K562 (cell line): ENCODE measurements around the gene ATG10. TPM values are rescaled to one million over a fixed set of nuclear protein-coding genes. Genes with fewer than 3 reads are reported as not detected.

Experiments
- ATAC-seq: fragments of 200-7000 bp; cut with Tn5 transposase; 3 replicates; pipeline ENCODE4 v1.9.1; 2020; ENCODE audit warnings: moderate library complexity
- BruUV-seq: library from RNA; stranded (reverse); fragments of 400-500 nt; replicated peaks from 2 replicates; lab custom pipeline; 2021; lab: Mats Ljungman, UMichigan
- CTCF ChIA-PET: fragments of 300-600 bp; formaldehyde crosslinking; extraction: SDS; loops from one replicate; lab custom pipeline; 2021; ENCODE audit warnings: low intra/inter-chr PET ratio; lab: Yijun Ruan, JAX
- POLR2A ChIA-PET: fragments of 300-600, 350-650 bp; sonication (Branson Sonifier 250); formaldehyde crosslinking; extraction: SDS; loops from one replicate; lab custom pipeline; 2021; ENCODE audit warnings: antibody characterized with exemption, inconsistent platforms; lab: Yijun Ruan, JAX
- DNase-seq, 4 experiments: peaks; one replicate each; pipeline versions ENCODE4 v3.0.0 to v3.0.0-alpha.2; 2011 to 2018; ENCODE audit warnings: low spot score in 3 of 4, mixed read lengths in 3 of 4; ENCODE audit errors: extremely low read depth in 1 of 4
- FAIRE-seq: peaks from 2 replicates; lab custom pipeline; 2011; peaks lifted over from hg19 to GRCh38; lab: Jason Lieb, UNC
- H2AFZ ChIP-seq: 2 replicates; pipeline ENCODE4 v1.6.0; 2011; ENCODE audit warnings: low read depth, low read length, control low read depth, inconsistent platforms
- H3K27ac ChIP-seq: fragments of 200-600 bp; 3 replicates; pipeline ENCODE4 v1.8.0; 2011; ENCODE audit warnings: low read depth, mild to moderate bottlenecking, control low read depth, inconsistent platforms, low read length, moderate library complexity, mixed read lengths; ENCODE audit errors: extremely low read depth
- H3K27me3 ChIP-seq, 2 experiments: fragments of 300-600 bp in 1 of 2; 2 replicates in 1 of 2; 3 replicates in 1 of 2; pipeline versions ENCODE4 v1.6.0 to v1.8.0; 2011; ENCODE audit warnings: inconsistent platforms in 2 of 2, low read length in 2 of 2, mild to moderate bottlenecking in 1 of 2, mixed read lengths in 1 of 2, moderate library complexity in 1 of 2; ENCODE audit not compliant: control insufficient read depth in 2 of 2, insufficient read depth in 2 of 2
- H3K36me3 ChIP-seq: fragments of 300-600 bp; 3 replicates; pipeline ENCODE4 v1.8.0; 2011; ENCODE audit warnings: mild to moderate bottlenecking, low read length, inconsistent platforms; ENCODE audit not compliant: control insufficient read depth, insufficient read depth
- H3K4me1 ChIP-seq, 2 experiments: fragments of 200-600 bp in 1 of 2; replicated peaks in 1 of 2; 2 replicates in 1 of 2; 3 replicates in 1 of 2; pipeline versions ENCODE4 v1.5.1 to v1.8.0; 2011; ENCODE audit warnings: inconsistent platforms in 2 of 2, low read length in 2 of 2, mild to moderate bottlenecking in 1 of 2, mixed read lengths in 1 of 2, moderate library complexity in 1 of 2; ENCODE audit not compliant: control insufficient read depth in 2 of 2, insufficient read depth in 2 of 2
- H3K4me2 ChIP-seq: 2 replicates; pipeline ENCODE4 v1.6.1; 2011; ENCODE audit warnings: low read length, control low read depth, inconsistent platforms, mixed read lengths; ENCODE audit not compliant: insufficient read depth
- H3K4me3 ChIP-seq: fragments of 200-600 bp; sonication (generic), shearing (Covaris generic); 2 replicates; pipeline ENCODE4 v1.5.1; 2016; ENCODE audit warnings: control low read depth, inconsistent platforms
- H3K79me2 ChIP-seq: fragments of 200-600 bp; 3 replicates; pipeline ENCODE4 v1.8.0; 2011; ENCODE audit warnings: low read length, inconsistent platforms; ENCODE audit not compliant: control insufficient read depth, insufficient read depth
- H3K9ac ChIP-seq, 2 experiments: 2 replicates each; pipeline versions ENCODE4 v1.6.0 to v1.6.1; 2011; ENCODE audit warnings: low read depth in 2 of 2, low read length in 2 of 2, control low read depth in 1 of 2, inconsistent platforms in 1 of 2, mild to moderate bottlenecking in 1 of 2, mixed read lengths in 1 of 2; ENCODE audit not compliant: insufficient read depth in 1 of 2
- H3K9me1 ChIP-seq: one replicate; pipeline ENCODE4 v1.6.0; 2011; ENCODE audit warnings: inconsistent platforms, mild to moderate bottlenecking, low read length, moderate library complexity; ENCODE audit not compliant: control insufficient read depth, insufficient read depth
- H3K9me3 ChIP-seq: replicated peaks from 2 replicates; pipeline ENCODE4 v1.5.1; 2011; ENCODE audit warnings: low read depth, low read length, inconsistent platforms; ENCODE audit not compliant: control insufficient read depth, insufficient read depth
- H4K20me1 ChIP-seq: replicated peaks from 2 replicates; pipeline ENCODE4 v1.6.1; 2011; ENCODE audit warnings: low read length, inconsistent platforms, mixed read lengths; ENCODE audit not compliant: control insufficient read depth, insufficient read depth
- HBP1 ChIP-seq: fragments of 450-650 bp; formaldehyde crosslinking; IDR thresholded peaks from 2 replicates; pipeline ENCODE4 v1.4.0; 2022; ENCODE audit warnings: missing genetic modification characterization
- KDM2B ChIP-seq: fragments of 250-450 bp; sonication (Bioruptor Pico); IDR thresholded peaks from 2 replicates; pipeline ENCODE4 v1.8.0; 2021; ENCODE audit warnings: mild to moderate bottlenecking, moderate library complexity
- MAFK ChIP-seq: IDR thresholded peaks from 2 replicates; pipeline ENCODE4 v1.6.1; 2011; ENCODE audit warnings: low read length, improper control_type of control experiment
- MBD2 ChIP-seq: sonication (generic); IDR thresholded peaks from 2 replicates; pipeline ENCODE4 v1.6.1; 2016; ENCODE audit warnings: low read depth, borderline replicate concordance
- SLC30A9 ChIP-seq: fragments of 250-450 bp; sonication (Bioruptor Pico); IDR thresholded peaks from 2 replicates; pipeline ENCODE4 v1.8.0; 2022; ENCODE audit warnings: mild to moderate bottlenecking, moderate library complexity
- TARDBP ChIP-seq: fragments of 450-650 bp; IDR thresholded peaks from 2 replicates; pipeline ENCODE4 v1.6.1; 2016
- ZNF407 ChIP-seq: fragments of 450-650 bp; IDR thresholded peaks from 2 replicates; pipeline ENCODE4 v1.6.1; 2016; ENCODE audit warnings: low read depth
- WGBS: fragments of 100-300 bp; shearing (Covaris generic); methylation state at CpG from one replicate; pipeline ENCODE4 v1.1.6; 2016; ENCODE audit warnings: low coverage, mixed read lengths; ENCODE audit not compliant: insufficient coverage; ENCODE audit errors: missing lambda C conversion rate; 5-methylcytosine and 5-hydroxymethylcytosine counted together
- in situ Hi-C: fragments of 300-500 bp; cut with MboI; formaldehyde crosslinking; loops from 4 replicates; pipeline ENCODE4 v1.15.0; 2018; ENCODE audit warnings: inconsistent platforms, mixed read lengths
- intact Hi-C: fragments of 100-400 bp; cut with micrococcal nuclease; formaldehyde crosslinking; loops from 2 replicates; pipeline ENCODE4 v1.14.2; 2022
- polyA plus RNA-seq, 8 experiments: library from polyadenylated mRNA; depleted of rRNA in 4 of 8; stranded (reverse) in 5 of 8; unstranded in 3 of 8; fragments of >200 nt; fragmentation: Nextera tagmentation in 2 of 8; fragmentation: Illumina TruSeq in 1 of 8; extraction: Ambion mirVana in 2 of 8; extraction: Trizol in 1 of 8; gene quantifications; 2 replicates each; pipeline versions ENCODE4 v1.2.1 to v1.2.3, GENCODE V29; 2011 to 2014; ENCODE audit warnings: inconsistent platforms in 1 of 8, missing spikeins in 1 of 8
- total RNA-seq, 7 experiments: library from RNA; depleted of rRNA in 6 of 7; stranded (reverse); fragments of >200 nt in 6 of 7; fragmentation: Illumina TruSeq in 2 of 7; extraction: Trizol in 2 of 7; gene quantifications; 2 replicates each; pipeline versions ENCODE4 v1.2.1 to v1.2.3, GENCODE V29; 2011 to 2021; ENCODE audit warnings: low replicate concordance in 1 of 7

The ATG10 gene
- total and polyA plus RNA-seq, 9 of the 15 experiments (the other 6 are each of a cell fraction or from before 2014, with no cell fraction given): 7.0 to 18.8 (median 14.6) TPM

GRCh38 chr5:82130602-82131001 is 158.8 kb downstream of the ATG10 start:
- Histone ChIP-seq H3K36me3 (no peaks in the 10 kb centered on the region), H3K9me3 (no peaks in the 10 kb centered on the region), H3K27ac (no peak overlapping the region), H3K9ac (no peak overlapping the region), H3K79me2 (no peaks in the 10 kb centered on the region), H3K4me1 (no peaks in the 10 kb centered on the region), H3K27me3 (no peaks in the 10 kb centered on the region), H3K4me2 (no peak overlapping the region), H3K4me3 (no peak overlapping the region), H2AFZ (no peak overlapping the region), H3K9me1 (no peaks in the 10 kb centered on the region), H4K20me1 (no peaks in the 10 kb centered on the region)
- intact Hi-C loops (no loop called here), in situ Hi-C loops (no loop called here)
- no peak for FAIRE-seq
- POLR2A ChIA-PET: interaction anchor here (0.8 kb wide), 1 partner anchor 886 kb away, joined by 3 read pairs; no protein-coding TSS in a partner anchor
- ATAC-seq: no peak
- WGBS: 37% methylated on average over 6 of the region's 6 CpGs
- DNase-seq: no peak
- CTCF ChIA-PET: no interaction called here
- TF ChIP-seq KDM2B (CRISPR knock-in tag) (no peak), MAFK (no peak), TARDBP (no peak), ZNF407 (no peak), SLC30A9 (CRISPR knock-in tag) (no peak), HBP1 (no peak), MBD2 (no peak)
- BruUV-seq: no TSS peak
